Neural crest cell (in vitro differentiated cells): ENCODE measurements around the gene DISP3. TPM values are rescaled to one million over a fixed set of nuclear protein-coding genes. Genes with fewer than 3 reads are reported as not detected.

Source experiments
- DNase-seq: peaks from one replicate; pipeline ENCODE4 v3.0.0; 2021; ENCODE audit warnings: low read depth, mixed read lengths, low spot score
- H3K27ac Mint-ChIP-seq: one replicate; pipeline ENCODE4 v1.8.0; 2021; ENCODE audit warnings: mild to moderate bottlenecking, mixed read lengths; ENCODE audit not compliant: unreplicated experiment
- H3K27me3 Mint-ChIP-seq: 2 replicates; pipeline ENCODE4 v1.8.0; 2021; ENCODE audit warnings: low read depth, mild to moderate bottlenecking, mixed read lengths
- H3K36me3 Mint-ChIP-seq: 2 replicates; pipeline ENCODE4 v1.8.0; 2021; ENCODE audit warnings: low read depth, mild to moderate bottlenecking, mixed read lengths
- H3K4me1 Mint-ChIP-seq: 2 replicates; pipeline ENCODE4 v1.8.0; 2021; ENCODE audit warnings: mixed read lengths
- H3K4me3 Mint-ChIP-seq: one replicate; pipeline ENCODE4 v1.8.0; 2021; ENCODE audit warnings: mild to moderate bottlenecking, mixed read lengths
- H3K9me3 Mint-ChIP-seq: 2 replicates; pipeline ENCODE4 v1.8.0; 2021; ENCODE audit warnings: mixed read lengths
- CTCF ChIP-seq: fragments of 200-600 bp; sonication (generic); conservative IDR thresholded peaks from 2 replicates; pipeline ENCODE4 v1.5.0; 2021; ENCODE audit warnings: antibody characterized with exemption, mild to moderate bottlenecking
- total RNA-seq: library from RNA; stranded (reverse); gene quantifications from 2 replicates; pipeline ENCODE4 v1.2.1, GENCODE V29; 2021

Gene DISP3
- total RNA-seq, 1 donor from 2014 or later, result 9.1 TPM

DNA sequence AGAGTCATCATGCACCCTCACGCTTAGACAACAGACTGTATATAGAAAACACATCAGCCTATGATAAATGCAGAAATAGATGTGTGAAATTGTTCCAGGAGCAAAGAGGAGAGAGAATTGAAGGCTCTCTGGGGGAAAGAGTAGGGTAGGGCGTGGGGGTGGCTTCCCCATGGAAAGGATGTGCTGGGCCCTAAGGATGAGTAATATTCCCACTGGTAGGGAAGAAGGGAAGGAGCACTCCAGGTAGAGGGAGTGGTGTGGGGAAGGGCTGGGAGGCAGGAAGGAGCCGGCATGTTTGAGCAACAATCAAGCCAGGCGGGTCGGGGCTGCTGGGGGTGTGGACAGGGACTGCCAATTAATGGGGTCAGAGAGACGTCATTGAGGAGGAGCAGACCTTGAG, 10.1 kb upstream of the DISP3 start:
- H3K9me3 Mint-ChIP-seq, result no peaks in the 10 kb centered on the region
- no peaks in the 10 kb centered on the region for H3K36me3 Mint-ChIP-seq
- H3K4me3 Mint-ChIP-seq, result no peak overlapping the region
- no peak overlapping the region for H3K27ac Mint-ChIP-seq
- no peaks in the 10 kb centered on the region for H3K4me1 Mint-ChIP-seq
- peaks cover 55% of the 10 kb centered on the region for H3K27me3 Mint-ChIP-seq
- DNase-seq, result no peak
- no peak for TF ChIP-seq CTCF

- no peak for DNase-seq
- Mint-ChIP-seq H3K27me3 (peaks cover 60% of the 10 kb centered on the region), H3K4me3 (no peak overlapping the region), H3K27ac (no peak overlapping the region), H3K9me3 (no peaks in the 10 kb centered on the region), H3K4me1 (no peaks in the 10 kb centered on the region), H3K36me3 (no peaks in the 10 kb centered on the region)
- TF ChIP-seq CTCF, result no peak
These were observed 8.0 kb upstream of the DISP3 start for GRCh38 chr1:11470912-11471311.

DNA sequence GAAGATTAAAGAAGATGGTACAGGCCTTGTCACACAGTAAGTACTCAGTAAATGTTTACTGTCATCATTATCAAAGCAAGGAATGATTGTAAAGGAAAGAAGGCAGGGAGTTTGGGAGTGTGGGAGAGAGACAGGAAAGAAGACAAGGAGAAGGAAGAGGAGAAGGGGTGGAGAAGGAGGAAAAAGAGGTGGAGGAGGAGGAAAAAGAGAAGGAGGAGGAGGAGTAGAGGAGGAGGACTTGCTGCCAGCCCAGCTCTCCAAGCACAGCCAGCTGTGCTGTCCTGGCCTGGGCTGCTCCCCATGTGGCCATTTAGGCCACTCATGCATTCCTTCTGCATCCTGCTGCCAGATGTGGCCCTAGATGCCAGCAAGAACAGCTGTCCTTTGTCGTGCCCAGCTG, 7.5 kb upstream of the DISP3 start:
- Mint-ChIP-seq H3K9me3 (no peaks in the 10 kb centered on the region), H3K27me3 (peaks cover 62% of the 10 kb centered on the region), H3K27ac (no peak overlapping the region), H3K4me1 (no peaks in the 10 kb centered on the region), H3K4me3 (no peak overlapping the region), H3K36me3 (no peaks in the 10 kb centered on the region)
- no peak for TF ChIP-seq CTCF
- no peak for DNase-seq

GRCh38 chr1:11472284-11472683, 6.7 kb upstream of the DISP3 start:
- H3K36me3 Mint-ChIP-seq, result no peaks in the 10 kb centered on the region
- no peak for DNase-seq
- no peak overlapping the region for H3K27ac Mint-ChIP-seq
- H3K27me3 Mint-ChIP-seq, result peaks cover 68% of the 10 kb centered on the region
- H3K9me3 Mint-ChIP-seq, result no peaks in the 10 kb centered on the region
- H3K4me1 Mint-ChIP-seq, result no peaks in the 10 kb centered on the region
- no peak overlapping the region for H3K4me3 Mint-ChIP-seq
- TF ChIP-seq CTCF, result no peak

DNA sequence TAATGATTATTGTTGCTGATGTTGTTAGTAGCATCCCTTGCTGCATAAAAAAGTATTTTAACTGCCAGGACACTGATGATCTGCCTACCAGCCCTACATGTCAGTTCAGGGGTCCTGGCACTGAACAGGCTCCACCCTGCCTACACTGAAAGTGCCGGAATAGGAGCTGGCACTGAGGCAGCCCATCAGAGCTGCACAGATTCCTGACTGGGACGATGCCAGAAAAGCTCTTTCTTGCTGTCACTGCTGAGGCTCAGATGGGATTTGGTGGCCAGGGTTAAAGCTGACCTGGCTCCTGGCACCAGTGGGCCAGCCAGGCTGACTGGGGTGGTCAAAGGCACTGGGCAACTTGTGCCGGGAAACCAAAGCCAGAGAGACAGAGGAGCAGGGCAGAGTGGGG, 6.2 kb upstream of the DISP3 start:
- Mint-ChIP-seq H3K36me3 (no peaks in the 10 kb centered on the region), H3K4me1 (no peaks in the 10 kb centered on the region), H3K27me3 (peaks cover 68% of the 10 kb centered on the region), H3K9me3 (no peaks in the 10 kb centered on the region), H3K27ac (no peak overlapping the region), H3K4me3 (no peak overlapping the region)
- DNase-seq, result no peak
- no peak for TF ChIP-seq CTCF

- no peak for TF ChIP-seq CTCF
- no peak overlapping the region for H3K27ac Mint-ChIP-seq
- peaks cover 65% of the 10 kb centered on the region for H3K27me3 Mint-ChIP-seq
- no peaks in the 10 kb centered on the region for H3K9me3 Mint-ChIP-seq
- peak; percentile 62 for DNase-seq
- H3K4me3 Mint-ChIP-seq, result no peak overlapping the region
- no peaks in the 10 kb centered on the region for H3K36me3 Mint-ChIP-seq
- no peaks in the 10 kb centered on the region for H3K4me1 Mint-ChIP-seq
These were observed 5.4 kb upstream of the DISP3 start for GRCh38 chr1:11473491-11474034.
